GM18873 (cell line): ENCODE measurements around the gene GOLGA2.
A peak's percentile ranks its signal among the peaks of the same experiment; 100 is the strongest.

ENCODE experiments used
- ATAC-seq: cut with Tn5 transposase; IDR thresholded peaks from one replicate; pipeline ENCODE4 v1.9.1; 2021; ENCODE audit warnings: mild to moderate bottlenecking, moderate library complexity, moderate number of reproducible peaks; ENCODE audit not compliant: unreplicated experiment, low FRiP score

Gene GOLGA2

DNA sequence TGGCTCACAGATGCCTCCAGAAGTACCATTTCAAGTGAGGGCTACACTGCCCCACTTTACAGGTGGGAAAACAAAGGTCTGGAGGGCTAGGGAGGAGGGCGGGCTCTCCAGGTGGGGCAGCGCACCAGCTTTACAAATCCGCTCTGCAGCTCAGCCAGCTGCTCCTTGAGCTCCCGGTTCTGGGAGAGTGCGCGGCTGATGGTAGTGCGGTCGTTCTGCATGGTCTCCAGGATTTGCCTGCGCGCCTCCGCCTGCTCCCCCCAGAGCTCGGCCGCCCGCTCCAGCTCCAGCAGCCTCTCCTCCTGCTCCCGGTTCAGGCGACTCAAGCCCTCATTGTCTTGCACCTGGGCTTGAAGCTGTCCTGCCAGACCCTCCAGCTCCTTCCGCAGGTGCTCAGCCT is 15.5 kb downstream of the GOLGA2 start:
- no peak for ATAC-seq

DNA sequence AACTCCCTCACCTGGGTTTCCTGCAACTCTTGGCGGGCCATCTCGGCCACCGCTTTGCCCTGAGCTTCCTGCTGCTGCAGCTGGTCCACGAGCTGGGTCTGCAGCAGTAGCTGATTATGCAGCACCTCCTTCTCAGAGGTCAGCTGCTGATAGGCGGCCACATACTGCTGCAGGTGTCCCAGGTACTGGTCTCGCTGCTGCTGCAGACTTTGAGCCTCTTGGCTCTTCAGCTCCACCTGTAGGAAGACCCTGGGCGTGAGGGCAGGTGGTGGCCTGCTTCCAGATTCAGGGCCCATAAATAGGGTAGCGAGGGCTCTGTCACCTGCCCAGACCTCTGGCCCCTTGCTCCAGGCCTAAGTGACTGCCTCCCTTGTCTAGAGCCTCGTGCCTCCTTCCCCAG is 16.7 kb downstream of the GOLGA2 start:
- no peak for ATAC-seq

DNA sequence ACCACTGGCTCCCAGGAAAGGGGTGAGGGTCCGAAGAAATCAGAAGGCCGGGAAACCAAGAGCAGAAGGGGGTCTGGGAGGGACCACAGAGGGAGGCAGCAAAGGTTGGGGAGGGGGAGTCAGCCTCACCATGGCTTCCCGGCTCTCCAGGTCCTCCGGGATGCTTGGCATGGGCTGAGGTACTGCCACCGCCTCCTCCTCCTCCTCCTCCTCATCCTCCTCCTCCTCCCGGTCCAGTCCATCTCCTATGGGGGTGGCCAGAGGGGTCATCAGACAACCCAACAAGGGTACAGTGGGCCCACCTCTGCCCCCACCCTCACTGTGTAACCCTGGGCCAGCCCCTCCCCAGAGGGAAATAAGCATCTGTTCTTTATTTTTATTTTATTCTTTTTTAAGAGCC is 17.5 kb downstream of the GOLGA2 start:
- no peak for ATAC-seq

DNA sequence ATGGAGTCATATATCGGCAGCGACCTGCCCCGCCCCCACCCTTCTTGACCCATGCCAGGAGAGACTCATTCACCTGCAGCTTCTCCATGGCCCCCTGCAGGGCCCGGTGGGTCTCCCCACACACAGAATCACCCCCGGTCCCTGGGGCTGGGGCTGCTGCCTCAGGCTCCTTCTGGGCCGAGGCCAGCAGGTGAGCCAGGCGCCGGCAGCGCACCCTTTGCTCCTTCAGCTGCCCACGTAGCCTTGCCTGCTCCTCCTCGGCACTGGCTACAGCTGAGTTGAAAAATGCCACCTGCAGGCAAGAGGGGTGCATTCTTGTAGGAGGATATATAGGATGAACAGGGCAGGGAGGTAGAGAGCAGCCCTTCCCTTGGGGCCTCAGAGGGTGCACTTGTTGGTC is 17.9 kb downstream of the GOLGA2 start:
- no peak for ATAC-seq

DNA sequence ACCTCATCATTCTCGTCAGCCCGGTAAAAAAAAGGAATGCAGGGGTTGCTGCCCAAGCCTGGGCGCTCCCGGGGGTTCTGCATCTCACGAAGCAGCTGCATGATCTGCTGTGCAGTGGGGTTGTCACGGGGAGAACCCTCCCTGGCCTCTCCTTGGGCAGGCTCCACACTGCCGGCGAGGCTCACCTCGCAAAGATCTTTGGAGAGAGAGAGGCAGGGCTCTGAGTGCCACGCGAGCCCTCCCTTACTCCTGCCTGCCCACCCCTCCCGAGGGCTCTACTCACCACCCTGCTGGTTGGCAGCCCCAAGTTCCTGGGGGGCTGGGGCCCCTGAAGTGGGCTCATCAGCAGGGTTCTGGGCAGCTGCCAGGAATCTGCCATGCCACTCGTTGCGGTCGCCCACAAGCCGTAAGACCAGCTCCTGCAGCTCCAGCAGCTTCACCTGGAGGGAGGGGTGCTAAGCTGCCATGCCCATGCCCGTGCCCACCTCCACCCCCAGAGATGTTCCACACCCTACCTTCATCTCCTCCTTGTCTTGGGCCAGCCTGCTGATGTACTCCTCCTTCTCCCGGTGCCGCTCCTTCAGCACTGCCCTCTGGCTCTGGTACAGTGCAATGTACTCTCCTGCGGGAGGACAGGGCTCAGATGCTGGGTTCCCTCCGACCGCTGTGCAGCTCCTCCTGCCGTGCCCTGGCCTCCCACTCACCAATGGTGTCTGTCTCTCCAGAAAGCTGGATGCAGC is 18.6 kb downstream of the GOLGA2 start:
- no peak for ATAC-seq

DNA sequence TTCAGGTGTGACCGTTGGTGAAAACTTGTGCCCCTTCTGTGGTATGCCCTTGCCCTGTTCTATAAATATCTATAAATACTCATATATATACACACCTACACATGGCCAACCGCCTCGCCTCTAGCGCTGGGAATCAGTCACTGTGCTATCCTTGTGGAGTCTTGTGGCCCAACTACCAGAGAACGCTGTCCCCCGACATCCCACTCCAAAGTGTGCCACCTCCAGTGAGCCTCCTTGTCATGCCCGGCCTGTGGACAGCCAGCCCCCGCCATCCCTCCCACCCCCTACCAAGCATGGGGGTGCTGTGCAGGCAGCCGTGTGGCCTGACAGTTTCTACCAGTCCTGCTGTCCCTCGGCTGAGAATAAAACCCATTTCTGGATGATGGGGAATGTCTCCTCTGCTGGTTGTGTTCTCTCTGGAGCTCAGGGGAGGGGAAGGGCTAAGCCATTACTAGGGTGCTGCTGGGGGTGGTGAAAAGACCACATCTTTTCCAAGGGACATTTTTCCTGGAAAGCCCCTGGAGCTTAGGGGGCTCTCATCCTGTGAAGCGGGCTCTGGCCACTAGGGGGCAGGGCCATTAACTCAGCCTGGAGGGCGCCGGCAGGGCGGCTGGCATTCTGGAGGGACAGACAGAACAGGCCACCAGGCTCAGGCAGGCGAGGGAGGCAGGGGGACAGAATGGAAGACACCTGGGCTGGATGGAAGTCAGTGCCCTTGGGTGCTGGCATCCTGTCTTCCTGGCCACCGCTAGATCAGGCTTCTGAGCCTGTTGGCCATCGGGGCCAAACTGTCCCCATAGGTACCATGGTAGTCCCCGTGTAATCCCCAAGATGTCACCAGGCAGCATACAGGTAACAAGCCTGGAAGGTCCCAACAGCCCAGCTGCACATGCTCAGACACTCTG is 20.7 kb downstream of the GOLGA2 start:
- no peak for ATAC-seq

DNA sequence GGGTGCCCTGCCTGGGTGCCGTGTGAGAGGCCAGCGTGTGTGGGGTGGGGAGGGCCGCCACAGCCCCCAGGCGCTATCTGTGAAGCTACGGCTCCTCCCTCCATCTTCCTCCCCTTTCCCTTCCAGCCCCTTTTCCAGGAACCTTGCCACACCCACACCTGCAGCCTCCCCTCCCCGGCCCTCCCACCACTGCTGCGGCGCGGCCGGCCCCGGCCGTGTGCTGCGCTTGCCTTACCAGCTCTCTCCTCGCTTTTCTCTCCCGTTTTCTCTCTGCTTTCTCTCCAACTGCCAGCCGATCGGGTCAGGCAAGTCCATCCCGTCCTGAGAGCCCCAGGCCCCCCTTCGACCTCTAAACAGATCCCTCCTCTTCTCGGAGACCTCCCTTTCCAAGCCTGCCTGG is 21.4 kb downstream of the GOLGA2 start:
- no peak for ATAC-seq

DNA sequence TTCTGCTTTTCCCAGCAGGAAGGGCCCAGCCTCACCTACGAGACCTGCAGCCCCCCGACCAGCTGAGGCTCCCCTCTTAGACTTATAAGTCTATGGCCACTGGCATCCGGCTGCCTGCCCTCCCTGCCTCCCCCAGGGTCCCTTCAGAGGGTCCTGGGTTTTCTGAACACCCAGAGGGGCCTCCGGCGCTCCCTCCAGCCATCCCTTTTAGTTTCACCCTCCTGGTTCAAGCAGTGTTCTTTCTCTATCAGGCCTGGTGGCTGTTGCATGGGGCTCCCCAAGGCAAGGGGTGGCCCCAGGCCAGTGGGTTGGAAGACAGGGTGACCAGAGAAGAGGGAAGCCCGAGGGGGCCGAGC is 21.8 kb downstream of the GOLGA2 start:
- no peak for ATAC-seq

DNA sequence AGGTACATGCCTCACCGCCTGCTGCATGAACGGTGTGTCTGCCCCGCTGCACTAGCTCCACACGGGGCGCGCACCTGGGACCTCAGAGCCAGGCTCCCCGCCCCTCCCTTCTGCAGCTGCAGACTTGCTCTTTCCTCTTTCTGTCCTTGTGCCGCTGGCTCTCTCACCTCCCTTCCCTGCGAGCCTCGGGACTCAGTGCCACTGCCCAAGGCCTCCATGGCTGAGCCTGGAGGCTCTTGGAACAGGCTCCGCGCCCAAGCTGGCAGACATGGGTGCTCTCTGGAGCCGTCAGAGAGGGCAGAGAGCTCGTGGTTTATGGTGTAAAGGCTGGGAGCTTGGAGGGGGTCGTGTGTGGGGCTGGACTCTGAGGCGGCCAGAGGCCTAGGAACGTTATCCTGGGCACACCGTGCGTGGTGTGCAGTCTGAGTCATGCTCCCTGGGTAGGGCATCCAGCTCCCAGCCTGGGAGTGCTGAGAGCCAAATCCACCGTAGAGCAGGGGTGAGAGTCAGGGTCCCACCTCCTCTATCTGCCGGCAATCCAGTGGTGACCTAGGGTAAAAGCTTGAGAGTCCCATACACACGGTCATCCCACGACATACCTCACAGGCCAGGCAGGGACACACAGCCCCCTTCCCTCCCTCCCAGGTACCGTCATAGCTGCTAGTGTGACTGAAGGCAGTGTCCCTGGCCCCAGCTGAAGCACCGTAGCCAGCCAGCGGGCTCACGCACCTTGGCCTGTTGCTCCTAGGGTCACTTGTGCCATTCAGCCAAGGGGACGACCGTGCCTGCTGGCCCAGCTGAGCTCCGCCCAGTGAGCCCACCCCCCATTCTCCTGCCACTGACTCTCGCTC is 22.4 kb downstream of the GOLGA2 start:
- ATAC-seq: no peak

DNA sequence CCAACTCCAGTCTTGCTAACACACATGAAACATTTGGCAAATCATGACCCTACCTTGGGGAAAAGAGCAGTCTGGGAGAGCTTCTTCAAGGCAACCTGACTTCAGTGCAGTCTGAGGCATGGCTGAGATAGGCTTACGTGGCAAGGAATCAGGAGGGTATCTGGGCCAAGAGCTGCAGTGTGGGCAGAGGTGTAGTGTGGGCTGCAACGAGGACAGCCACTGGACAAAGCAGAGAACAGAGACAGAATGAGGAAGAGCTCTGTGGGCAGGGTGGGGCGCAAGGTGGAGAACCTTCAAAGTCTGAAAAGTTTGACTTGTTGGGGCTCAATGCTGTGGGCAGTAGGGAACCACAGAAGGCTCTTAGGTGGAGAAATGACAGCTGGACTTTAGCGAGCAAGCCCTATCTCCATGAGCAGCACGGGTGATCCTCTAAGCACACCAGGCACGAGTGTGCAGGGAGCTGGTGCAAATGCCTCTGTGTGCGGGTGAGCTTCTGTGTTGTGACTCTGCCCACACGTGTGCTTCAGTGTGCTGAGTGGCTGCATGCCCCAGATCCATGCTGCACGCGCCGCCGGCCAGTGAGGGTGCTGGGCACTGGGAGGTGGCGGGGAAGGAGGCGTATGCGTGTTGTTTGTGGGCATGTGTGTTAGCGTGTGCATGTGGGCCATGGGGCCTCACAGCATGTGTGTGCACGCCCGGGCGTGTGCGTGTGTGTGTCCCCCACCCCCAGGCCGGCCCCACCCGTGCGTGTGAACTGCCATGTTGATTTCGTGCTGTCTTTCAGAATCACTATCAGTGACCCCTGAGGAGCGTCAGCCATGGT is 23.3 kb downstream of the GOLGA2 start:
- ATAC-seq: no peak

DNA sequence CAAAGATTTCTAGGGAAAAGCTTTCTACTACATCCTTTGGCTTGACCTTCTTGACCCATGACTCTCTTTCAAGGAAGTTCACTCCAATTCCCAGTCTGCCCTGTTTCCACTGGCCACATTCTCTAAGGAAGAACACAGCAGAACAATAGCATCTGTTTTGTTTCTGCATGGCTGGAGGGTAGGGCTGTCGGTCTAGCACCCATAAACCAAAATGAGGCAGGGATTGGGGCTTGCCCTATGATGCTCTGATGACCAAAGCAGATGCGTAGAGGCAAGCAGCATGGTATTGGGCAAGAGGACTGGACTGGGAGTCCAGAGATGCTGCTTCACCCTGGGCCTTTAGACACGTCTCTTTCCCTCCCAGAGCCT is 24.1 kb downstream of the GOLGA2 start:
- ATAC-seq: no peak

DNA sequence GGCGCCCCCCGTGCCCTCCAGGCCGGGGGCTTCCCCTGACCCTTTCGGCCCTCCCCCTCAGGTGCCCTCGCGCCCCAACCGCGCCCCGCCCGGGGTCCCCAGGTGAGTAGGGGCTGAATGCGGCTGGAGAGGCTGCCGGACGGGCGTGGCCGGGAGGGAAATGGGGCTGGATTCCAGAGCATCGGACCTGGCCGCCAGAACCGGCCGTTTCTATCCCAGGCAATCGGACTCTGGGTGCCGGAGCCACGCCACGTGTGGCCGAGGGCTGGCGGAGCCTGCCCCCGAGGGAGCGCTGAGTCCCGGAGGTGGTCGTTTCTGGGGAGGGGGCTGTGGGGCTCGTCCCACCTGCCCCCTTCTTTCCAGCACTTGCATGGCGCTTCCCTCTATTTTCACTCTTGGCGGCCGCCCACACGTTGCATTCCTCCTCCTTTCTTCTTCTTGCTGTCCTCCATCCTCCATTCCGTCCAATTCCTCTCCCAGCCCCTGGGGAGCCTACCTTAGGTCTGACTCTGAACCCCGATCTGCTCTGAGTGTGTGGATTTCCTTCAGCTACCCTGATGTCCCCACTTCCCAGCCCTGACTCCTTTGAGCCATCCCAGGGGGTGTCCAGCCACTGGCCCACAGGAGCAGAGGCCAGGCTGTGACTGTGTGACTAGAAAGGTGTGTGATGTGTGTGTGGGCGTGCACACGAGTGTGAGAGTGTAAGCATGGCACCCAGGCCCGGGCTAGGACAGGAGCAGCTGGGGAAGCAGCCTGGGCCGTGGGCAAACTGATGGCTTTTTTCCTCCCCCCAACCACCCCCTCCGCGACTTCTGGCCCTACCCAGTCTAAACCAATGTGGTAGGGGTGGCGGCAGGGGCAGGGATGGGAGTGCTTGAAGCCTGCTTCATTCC is 24.7 kb downstream of the GOLGA2 start:
- ATAC-seq: no peak

DNA sequence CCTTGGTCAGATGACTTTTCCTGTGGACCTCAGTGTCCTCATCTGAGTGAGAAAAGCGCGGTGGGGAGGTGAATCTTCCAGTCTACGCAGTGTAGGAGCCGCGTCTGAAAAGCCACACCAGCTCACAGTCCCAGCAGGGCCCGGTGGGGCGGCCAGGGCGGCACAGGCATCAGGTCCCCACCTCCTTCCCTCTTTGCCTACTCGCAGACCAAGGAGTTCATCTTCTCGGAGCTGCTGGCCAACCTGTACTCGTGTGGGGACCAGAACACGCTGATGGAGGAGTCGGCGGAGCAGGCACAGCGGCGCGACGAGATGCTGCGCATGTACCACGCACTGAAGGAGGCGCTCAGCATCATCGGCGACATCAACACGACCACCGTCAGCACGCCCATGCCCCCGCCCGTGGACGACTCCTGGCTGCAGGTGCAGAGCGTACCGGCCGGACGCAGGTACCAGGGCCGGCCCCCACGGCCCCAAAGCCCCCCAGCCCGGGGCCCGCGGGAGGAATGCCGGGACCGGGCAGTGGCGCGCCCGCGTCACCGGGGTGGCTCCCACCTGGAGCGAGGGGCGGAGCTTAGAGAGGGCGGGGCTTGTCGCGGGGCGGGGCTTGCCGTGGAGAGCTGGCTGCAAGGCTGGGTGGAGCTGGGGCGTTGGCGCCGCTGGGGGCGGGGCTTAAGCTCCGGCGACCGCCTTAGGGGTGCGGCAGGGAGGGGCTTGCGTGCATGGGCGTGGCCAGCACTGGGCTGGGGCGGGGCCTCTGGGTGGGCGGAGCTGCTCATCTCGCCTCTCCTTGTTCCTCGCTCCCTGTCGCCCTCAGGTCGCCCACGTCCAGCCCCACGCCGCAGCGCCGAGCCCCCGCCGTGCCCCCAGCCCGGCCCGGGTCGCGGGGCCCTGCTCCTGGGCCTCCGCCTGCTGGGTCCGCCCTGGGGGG is 25.6 kb downstream of the GOLGA2 start:
- peak; percentile 60 for ATAC-seq

DNA sequence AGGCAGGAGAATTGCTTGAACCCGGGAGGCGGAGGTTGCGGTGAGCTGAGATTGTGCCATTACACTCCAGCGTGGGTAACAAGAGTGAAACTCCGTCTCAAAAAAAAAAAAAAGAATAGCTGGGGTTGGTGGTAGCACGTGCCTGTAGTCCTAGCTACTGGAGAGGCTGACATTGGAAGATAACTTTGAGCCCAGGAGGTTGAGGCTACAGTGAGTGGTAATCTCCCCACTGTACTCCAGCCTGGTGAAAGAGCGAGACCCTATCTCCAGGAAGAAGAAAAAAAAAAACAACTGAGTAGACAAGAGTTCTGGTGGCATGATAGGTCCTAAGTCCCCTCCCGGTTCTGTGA is 26.3 kb downstream of the GOLGA2 start:
- no peak for ATAC-seq

DNA sequence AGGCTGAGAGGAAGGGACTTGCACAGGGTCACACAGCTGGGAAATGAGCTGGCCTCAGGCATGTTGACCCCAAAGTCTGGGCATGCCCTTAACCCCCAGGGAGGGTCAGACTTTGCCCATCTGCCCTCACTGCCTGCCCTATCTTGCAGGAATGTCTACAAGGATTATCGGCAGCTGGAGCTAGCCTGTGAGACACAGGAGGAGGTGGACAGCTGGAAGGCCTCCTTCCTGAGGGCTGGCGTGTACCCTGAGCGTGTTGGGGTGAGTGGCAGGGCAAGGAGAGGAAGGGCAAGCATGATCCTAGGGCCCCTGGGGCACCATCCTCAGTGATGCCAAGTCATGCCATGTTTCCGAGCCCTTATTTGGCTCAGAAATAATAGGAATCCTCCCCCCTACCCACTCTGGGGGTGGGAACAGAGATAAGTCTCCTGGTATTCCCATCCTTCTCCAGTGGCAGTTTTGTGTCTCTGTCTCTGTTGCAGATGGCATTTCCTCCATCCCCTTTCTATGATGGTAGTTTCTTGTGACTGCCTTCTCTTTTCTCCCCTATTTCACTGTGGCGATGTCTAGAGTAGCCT is 28.5 kb downstream of the GOLGA2 start:
- no peak for ATAC-seq

DNA sequence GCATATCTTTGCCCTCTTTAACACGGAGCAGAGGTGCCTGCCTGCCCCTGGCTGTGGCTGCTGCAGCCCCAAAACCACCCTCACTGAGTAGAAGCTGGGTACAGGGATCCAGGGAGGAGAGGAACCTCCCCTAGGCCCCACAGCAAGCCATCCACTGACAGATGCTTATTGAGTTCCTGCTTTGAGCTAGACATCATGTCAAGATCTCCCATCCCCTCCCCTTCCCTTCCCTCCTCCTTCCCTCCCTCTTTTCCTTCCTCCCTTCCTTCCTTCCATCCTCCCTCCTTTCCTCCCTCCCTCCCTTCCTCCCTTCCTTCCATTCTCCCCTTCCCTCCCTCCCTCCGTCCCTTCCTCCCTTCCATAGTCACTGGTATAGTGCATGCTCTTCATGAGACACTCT is 29.3 kb downstream of the GOLGA2 start:
- ATAC-seq: no peak

DNA sequence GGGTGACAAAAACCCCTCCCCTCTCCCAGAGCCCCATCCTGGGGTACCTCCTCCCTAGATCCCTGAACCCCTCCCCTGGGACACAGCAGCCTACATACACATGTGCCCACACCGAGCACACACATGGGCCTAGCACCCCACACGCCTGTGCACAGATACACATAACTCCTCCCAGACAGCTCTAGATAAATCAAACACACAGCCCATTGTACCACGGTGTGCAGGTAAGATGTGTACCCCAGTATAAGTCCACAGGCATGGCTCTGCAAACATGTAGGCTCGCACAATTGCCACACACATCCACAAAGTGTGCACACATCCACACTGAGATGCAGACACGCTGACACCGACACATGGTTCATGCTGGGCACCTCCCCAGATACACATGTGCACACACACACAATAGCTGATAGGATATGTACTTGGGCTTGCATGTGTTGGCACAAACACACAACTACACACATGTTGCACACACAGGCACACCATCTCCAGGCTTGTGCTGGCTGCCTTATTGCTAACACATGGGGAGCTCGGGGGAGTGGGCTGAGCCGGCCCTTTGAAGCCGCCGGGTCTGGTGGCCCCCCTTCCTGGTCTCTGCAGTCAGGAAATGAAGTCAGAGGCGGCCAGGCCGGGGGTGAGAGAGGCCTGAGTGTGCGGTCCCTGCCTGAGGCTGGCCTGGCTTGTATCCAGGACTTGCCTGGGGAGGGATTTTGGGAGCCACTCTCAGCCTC is 30.2 kb downstream of the GOLGA2 start:
- ATAC-seq: no peak
